Measurements from ENCODE around the gene ZSCAN10. TPM values are rescaled to one million over a fixed set of nuclear protein-coding genes. Genes with fewer than 3 reads are reported as not detected.

The ZSCAN10 gene
- total and polyA plus RNA-seq, 2 of the 13 experiments (the other 11 are each of a cell fraction or from before 2014, with no cell fraction given) = not detected

- TF ChIP-seq HBP1 (CRISPR knock-in tag; IDR thresholded peaks at IDR 0.05; ENCODE audit: low read depth) (no peak), CTCF (CRISPR knock-in tag; IDR thresholded peaks at IDR 0.05) (peak; percentile 28; the same call in 1 of the 2 replicates), ZBTB4 (CRISPR knock-in tag; IDR thresholded peaks at IDR 0.05; ENCODE audit: borderline replicate concordance) (no peak), SSRP1 (CRISPR knock-in tag; IDR thresholded peaks at IDR 0.05) (no peak), NFRKB (IDR thresholded peaks at IDR 0.05) (no peak), KLF13 (CRISPR knock-in tag; IDR thresholded peaks at IDR 0.05) (no peak), TFE3 (CRISPR knock-in tag; IDR thresholded peaks at IDR 0.05) (no peak), ZC3H4 (CRISPR knock-in tag; IDR thresholded peaks at IDR 0.05; ENCODE audit: borderline replicate concordance) (no peak), MXD1 (CRISPR knock-in tag; IDR thresholded peaks at IDR 0.05) (0 out of 2 replicates have a peak, but pooled peaks have one; percentile 27), ZNF10 (CRISPR knock-in tag; IDR thresholded peaks at IDR 0.05; ENCODE audit: borderline replicate concordance, low read depth) (no peak), ZNF136 (CRISPR knock-in tag; IDR thresholded peaks at IDR 0.05; ENCODE audit: low read depth) (no peak), SMAD3 (CRISPR knock-in tag; IDR thresholded peaks at IDR 0.05) (no peak), GPN1 (CRISPR knock-in tag; IDR thresholded peaks at IDR 0.05; ENCODE audit: borderline replicate concordance) (no peak), BCL6 (CRISPR knock-in tag; IDR thresholded peaks at IDR 0.05) (no peak), SUZ12 (IDR thresholded peaks at IDR 0.05; ENCODE audit: low read depth, low read length) (no peak), U2AF2 (IDR thresholded peaks at IDR 0.05; ENCODE audit: low read depth, low read length) (no peak), ZNF350 (CRISPR knock-in tag; IDR thresholded peaks at IDR 0.05; ENCODE audit: borderline replicate concordance, low read depth) (no peak; the same call in 1 of the 2 replicates), TAF1 (CRISPR knock-in tag; IDR thresholded peaks at IDR 0.05) (no peak), TFAP4 (IDR thresholded peaks at IDR 0.05; ENCODE audit: borderline replicate concordance, low read depth) (peak; percentile 39; the same call in 1 of the 2 replicates), TBX3 (IDR thresholded peaks at IDR 0.05; ENCODE audit: borderline replicate concordance) (no peak), SP5 (CRISPR knock-in tag; IDR thresholded peaks at IDR 0.05; ENCODE audit: borderline replicate concordance, low read depth) (no peak)
These were observed 6.6 kb downstream of the ZSCAN10 start (continued) for GRCh38 chr16:3092501-3092941.
